HEK293 (cell line): ENCODE results near the gene SNAP47.

Experiments
- EGR2 ChIP-seq: fragments of 450-650 bp; formaldehyde crosslinking; IDR thresholded peaks from 2 replicates; pipeline ENCODE4 v1.5.1; 2016; ENCODE audit warnings: low read depth, missing biosample characterization, missing genetic modification characterization
- GLIS2 ChIP-seq: fragments of 450-650 bp; formaldehyde crosslinking; IDR thresholded peaks from 2 replicates; pipeline ENCODE4 v1.5.1; 2016; ENCODE audit warnings: missing biosample characterization, missing genetic modification characterization
- HOXC10 ChIP-seq: sonication (generic); formaldehyde crosslinking; IDR thresholded peaks from 2 replicates; pipeline ENCODE4 v1.8.1; 2023; ENCODE audit warnings: mild to moderate bottlenecking, missing genetic modification reagents
- HOXD13 ChIP-seq: sonication (generic); formaldehyde crosslinking; IDR thresholded peaks from 2 replicates; pipeline ENCODE4 v1.8.0; 2022; ENCODE audit warnings: missing genetic modification reagents, borderline replicate concordance
- KLF17 ChIP-seq: fragments of 450-650 bp; formaldehyde crosslinking; IDR thresholded peaks from 2 replicates; pipeline ENCODE4 v1.5.1; 2016; ENCODE audit warnings: missing biosample characterization, missing genetic modification characterization
- KLF8 ChIP-seq: fragments of 450-650 bp; formaldehyde crosslinking; IDR thresholded peaks from 2 replicates; pipeline ENCODE4 v1.5.1; 2016; ENCODE audit warnings: missing biosample characterization, missing genetic modification characterization
- KLF9 ChIP-seq: fragments of 450-650 bp; formaldehyde crosslinking; IDR thresholded peaks from 2 replicates; pipeline ENCODE4 v1.5.1; 2016; ENCODE audit warnings: missing biosample characterization, missing genetic modification characterization, low read depth
- PRDM6 ChIP-seq: fragments of 450-650 bp; formaldehyde crosslinking; IDR thresholded peaks from 2 replicates; pipeline ENCODE4 v1.5.1; 2017; ENCODE audit warnings: missing biosample characterization, missing genetic modification characterization
- ZBTB20 ChIP-seq: fragments of 450-650 bp; formaldehyde crosslinking; IDR thresholded peaks from 2 replicates; pipeline ENCODE4 v1.5.1; 2016; ENCODE audit warnings: missing biosample characterization, missing genetic modification characterization
- ZBTB48 ChIP-seq: fragments of 450-650 bp; formaldehyde crosslinking; IDR thresholded peaks from 2 replicates; pipeline ENCODE4 v1.5.1; 2016; ENCODE audit warnings: missing biosample characterization, missing genetic modification characterization
- ZBTB8A ChIP-seq: fragments of 450-650 bp; formaldehyde crosslinking; IDR thresholded peaks from 2 replicates; pipeline ENCODE4 v1.5.1; 2016; ENCODE audit warnings: missing biosample characterization, missing genetic modification characterization
- ZEB2 ChIP-seq: fragments of 450-650 bp; formaldehyde crosslinking; IDR thresholded peaks from 2 replicates; pipeline ENCODE4 v1.5.1; 2016; ENCODE audit warnings: missing biosample characterization, missing genetic modification characterization
- ZIC2 ChIP-seq: fragments of 450-650 bp; formaldehyde crosslinking; IDR thresholded peaks from 2 replicates; pipeline ENCODE4 v1.5.1; 2016; ENCODE audit warnings: missing biosample characterization, missing genetic modification characterization
- ZNF114 ChIP-seq: fragments of 450-650 bp; formaldehyde crosslinking; IDR thresholded peaks from 2 replicates; pipeline ENCODE4 v1.5.0; 2017; ENCODE audit warnings: missing biosample characterization, missing genetic modification characterization
- ZNF274 ChIP-seq, 2 experiments: fragments of 200-500 bp in 1 of 2; fragments of 450-650 bp in 1 of 2; sonication (Bioruptor generic) in 1 of 2; formaldehyde crosslinking in 1 of 2; IDR thresholded peaks; 2 replicates each; pipeline versions ENCODE4 v1.5.1 to v1.6.1; 2014 to 2016; ENCODE audit warnings: borderline replicate concordance in 1 of 2, inconsistent platforms in 1 of 2, low read length in 1 of 2, missing biosample characterization in 1 of 2, missing genetic modification characterization in 1 of 2
- ZNF335 ChIP-seq: fragments of 450-650 bp; formaldehyde crosslinking; conservative IDR thresholded peaks from 2 replicates; pipeline ENCODE4 v1.5.1; 2016; ENCODE audit warnings: missing biosample characterization, missing genetic modification characterization
- ZNF391 ChIP-seq: fragments of 450-650 bp; formaldehyde crosslinking; IDR thresholded peaks from 2 replicates; pipeline ENCODE4 v1.5.1; 2016; ENCODE audit warnings: low read depth, missing biosample characterization, missing genetic modification characterization, borderline replicate concordance
- ZNF529 ChIP-seq: fragments of 450-650 bp; formaldehyde crosslinking; IDR thresholded peaks from 2 replicates; pipeline ENCODE4 v1.5.1; 2017; ENCODE audit warnings: missing genetic modification characterization, missing biosample characterization; ENCODE audit not compliant: insufficient replicate concordance
- ZNF558 ChIP-seq: fragments of 450-650 bp; formaldehyde crosslinking; IDR thresholded peaks from 2 replicates; pipeline ENCODE4 v1.5.1; 2016; ENCODE audit warnings: missing biosample characterization, missing genetic modification characterization
- ZNF560 ChIP-seq: fragments of 450-650 bp; formaldehyde crosslinking; IDR thresholded peaks from 2 replicates; pipeline ENCODE4 v1.5.1; 2017; ENCODE audit warnings: missing biosample characterization, missing genetic modification characterization, borderline replicate concordance
- ZNF626 ChIP-seq: fragments of 450-650 bp; sonication (Bioruptor Pico); formaldehyde crosslinking; IDR thresholded peaks from 2 replicates; pipeline ENCODE4 v1.5.1; 2018; ENCODE audit warnings: missing biosample characterization, missing genetic modification characterization, inconsistent platforms
- ZNF670 ChIP-seq: fragments of 450-650 bp; formaldehyde crosslinking; IDR thresholded peaks from 2 replicates; pipeline ENCODE4 v1.5.1; 2016; ENCODE audit warnings: missing biosample characterization, missing genetic modification characterization, low read depth
- ZNF76 ChIP-seq: fragments of 450-650 bp; formaldehyde crosslinking; IDR thresholded peaks from 2 replicates; pipeline ENCODE4; 2016; ENCODE audit warnings: low read depth, missing biosample characterization, missing genetic modification characterization, borderline replicate concordance
- ZNF777 ChIP-seq: fragments of 450-650 bp; formaldehyde crosslinking; IDR thresholded peaks from 2 replicates; pipeline ENCODE4 v1.5.1; 2017; ENCODE audit warnings: missing biosample characterization, missing genetic modification characterization, borderline replicate concordance
- ZNF785 ChIP-seq: fragments of 450-650 bp; formaldehyde crosslinking; IDR thresholded peaks from 2 replicates; pipeline ENCODE4 v1.5.1; 2016; ENCODE audit warnings: missing biosample characterization, missing genetic modification characterization
- ZNF837 ChIP-seq: fragments of 450-650 bp; formaldehyde crosslinking; IDR thresholded peaks from 2 replicates; pipeline ENCODE4 v1.5.1; 2016; ENCODE audit warnings: missing biosample characterization, missing genetic modification characterization
- ZSCAN4 ChIP-seq: fragments of 450-650 bp; formaldehyde crosslinking; IDR thresholded peaks from 2 replicates; pipeline ENCODE4 v1.5.1; 2017; ENCODE audit warnings: missing biosample characterization, missing genetic modification characterization
- ZSCAN5A ChIP-seq: fragments of 450-650 bp; formaldehyde crosslinking; IDR thresholded peaks from 2 replicates; pipeline ENCODE4 v1.5.1; 2016; ENCODE audit warnings: missing biosample characterization, missing genetic modification characterization
- ZXDB ChIP-seq: fragments of 450-650 bp; formaldehyde crosslinking; IDR thresholded peaks from 2 replicates; pipeline ENCODE4 v1.5.1; 2016; ENCODE audit warnings: missing biosample characterization, missing genetic modification characterization
- TF ChIP-seq, protein P1 (sequence below): fragments of 450-650 bp; formaldehyde crosslinking; IDR thresholded peaks from 2 replicates; pipeline ENCODE4 v1.5.1; 2016; ENCODE audit warnings: missing biosample characterization, missing genetic modification characterization

The SNAP47 gene

DNA sequence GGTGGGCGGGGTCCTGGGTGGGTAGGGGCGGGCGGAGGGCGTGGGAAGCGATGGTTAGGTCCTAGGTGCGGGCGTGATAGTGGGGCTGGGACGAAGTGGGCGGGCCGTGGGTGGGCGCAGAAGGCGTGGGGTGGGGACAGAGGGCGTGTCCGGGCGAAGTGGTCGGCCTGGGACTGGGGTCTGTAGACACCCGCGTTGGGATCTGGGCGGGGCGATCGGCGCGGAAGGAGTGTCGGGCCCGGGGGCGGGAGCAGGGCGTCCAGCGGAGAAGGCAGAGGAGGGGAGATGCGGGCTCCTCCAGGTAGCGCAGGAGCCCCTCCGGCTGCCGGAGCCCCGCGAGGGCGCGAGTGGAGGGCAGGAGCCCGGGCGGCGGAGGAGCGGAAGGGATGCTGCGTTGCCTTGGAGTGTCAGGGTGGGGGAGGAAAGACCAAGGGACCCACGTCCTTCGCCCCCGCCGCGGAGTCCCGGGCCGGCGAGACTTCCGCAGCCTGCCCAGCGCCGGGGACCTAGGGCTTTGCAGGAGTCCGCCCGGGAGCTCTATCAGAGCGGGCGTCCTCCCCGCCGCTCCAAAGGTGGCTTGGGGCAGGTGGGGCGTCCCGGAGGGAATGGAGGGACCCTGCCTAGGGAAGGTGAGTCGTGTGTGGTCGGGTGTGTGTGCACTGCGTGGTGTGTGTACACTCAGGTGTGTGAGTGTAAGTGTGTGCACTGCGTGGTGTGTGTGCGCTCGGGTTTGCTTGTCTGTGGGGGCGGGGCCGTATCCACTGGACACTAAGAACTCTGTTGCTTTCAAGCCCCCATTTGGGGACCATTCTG lies 53.2 kb downstream of the SNAP47 start (continued):
- TF ChIP-seq ZBTB8A (tag by site-specific recombination) (peak; percentile 95), ZSCAN4 (peak; percentile 99), GLIS2 (peak; percentile 96), HOXC10 (CRISPR knock-in tag) (no peak), ZNF670 (tag by site-specific recombination) (no peak), ZNF558 (tag by site-specific recombination) (no peak), HOXD13 (CRISPR knock-in tag) (0 out of 2 replicates have a peak, but pooled peaks have one; percentile 25), ZXDB (tag by site-specific recombination) (peak; percentile 26; the same call in 1 of the 2 replicates), ZNF777 (tag by site-specific recombination) (no peak), ZSCAN5A (0 out of 2 replicates have a peak, but pooled peaks have one; percentile 16), ZNF560 (no peak), ZBTB20 (peak; percentile 98), ZBTB48 (tag by site-specific recombination) (peak; percentile 90), ZNF76 (tag by site-specific recombination) (peak; percentile 58; the same call in 1 of the 2 replicates), ZNF114 (no peak), ZEB2 (peak; percentile 33; the same call in 1 of the 2 replicates), ZNF785 (tag by site-specific recombination) (no peak; the same call in 1 of the 2 replicates), ZNF391 (no peak), EGR2 (peak; percentile 91), ZIC2 (tag by site-specific recombination) (peak; percentile 75), KLF9 (tag by site-specific recombination) (peak; percentile 74; the same call in 1 of the 2 replicates), ZNF837 (tag by site-specific recombination) (no peak; the same call in 1 of the 2 replicates), ZNF626 (no peak), ZNF274 (IDR thresholded peaks at IDR 0.05; ENCODE audit: low read length) (no peak), ZNF274 (tag by site-specific recombination; IDR thresholded peaks at IDR 0.05; ENCODE audit: borderline replicate concordance) (no peak), PRDM6 (no peak), ZNF529 (tag by site-specific recombination) (no peak), KLF8 (tag by site-specific recombination) (peak; percentile 96), KLF17 (tag by site-specific recombination) (peak; percentile 88), ZNF335 (peak; percentile 99)
- TF ChIP-seq, protein P1, sequence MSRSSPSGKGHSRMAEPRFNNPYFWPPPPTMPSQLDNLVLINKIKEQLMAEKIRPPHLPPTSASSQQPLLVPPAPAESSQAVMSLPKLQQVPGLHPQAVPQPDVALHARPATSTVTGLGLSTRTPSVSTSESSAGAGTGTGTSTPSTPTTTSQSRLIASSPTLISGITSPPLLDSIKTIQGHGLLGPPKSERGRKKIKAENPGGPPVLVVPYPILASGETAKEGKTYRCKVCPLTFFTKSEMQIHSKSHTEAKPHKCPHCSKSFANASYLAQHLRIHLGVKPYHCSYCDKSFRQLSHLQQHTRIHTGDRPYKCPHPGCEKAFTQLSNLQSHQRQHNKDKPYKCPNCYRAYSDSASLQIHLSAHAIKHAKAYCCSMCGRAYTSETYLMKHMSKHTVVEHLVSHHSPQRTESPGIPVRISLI = no peak
